HEK293T (cell line): Measurements from ENCODE around the gene TMEM169.

ENCODE experiments used
- CTCF ChIA-PET: fragments of 350-600 bp; formaldehyde crosslinking; extraction: SDS; loops from one replicate; lab custom pipeline; 2021; ENCODE audit warnings: antibody characterized with exemption, inconsistent platforms; lab: Yijun Ruan, JAX
- POLR2A ChIA-PET: fragments of 350-600 bp; formaldehyde crosslinking; extraction: SDS; loops from one replicate; lab custom pipeline; 2020; ENCODE audit warnings: antibody characterized with exemption, inconsistent platforms; lab: Yijun Ruan, JAX
- DNase-seq: peaks from one replicate; pipeline ENCODE4 v3.0.0; 2012; ENCODE audit warnings: mixed read lengths; ENCODE audit errors: extremely low spot score
- ARNT ChIP-seq: fragments of 450-650 bp; IDR thresholded peaks from 2 replicates; pipeline ENCODE4 v1.6.1; 2017; ENCODE audit warnings: mild to moderate bottlenecking
- BHLHE40 ChIP-seq: fragments of 450-650 bp; IDR thresholded peaks from 2 replicates; pipeline ENCODE4 v1.6.1; 2016; ENCODE audit warnings: mild to moderate bottlenecking, moderate library complexity, borderline replicate concordance
- CTBP1 ChIP-seq: fragments of 450-650 bp; IDR thresholded peaks from 2 replicates; pipeline ENCODE4 v1.6.1; 2016; ENCODE audit warnings: borderline replicate concordance
- ELF4 ChIP-seq: fragments of 450-650 bp; IDR thresholded peaks from 2 replicates; pipeline ENCODE4 v1.6.1; 2017; ENCODE audit warnings: antibody characterized with exemption
- FOXA1 ChIP-seq: fragments of 450-650 bp; IDR thresholded peaks from 2 replicates; pipeline ENCODE4 v1.6.1; 2016; ENCODE audit warnings: mild to moderate bottlenecking
- FOXK2 ChIP-seq: fragments of 450-650 bp; IDR thresholded peaks from 2 replicates; pipeline ENCODE4 v1.6.1; 2016; ENCODE audit warnings: mild to moderate bottlenecking
- FOXM1 ChIP-seq: fragments of 450-650 bp; IDR thresholded peaks from 2 replicates; pipeline ENCODE4 v1.6.1; 2017; ENCODE audit warnings: mild to moderate bottlenecking, borderline replicate concordance
- HDGF ChIP-seq: fragments of 450-650 bp; IDR thresholded peaks from 2 replicates; pipeline ENCODE4 v1.6.1; 2017; ENCODE audit warnings: antibody characterized with exemption, borderline replicate concordance
- L3MBTL2 ChIP-seq: fragments of 450-650 bp; conservative IDR thresholded peaks from 2 replicates; pipeline ENCODE4 v1.6.1; 2016; ENCODE audit warnings: mild to moderate bottlenecking
- LEF1 ChIP-seq: fragments of 450-650 bp; IDR thresholded peaks from 2 replicates; pipeline ENCODE4 v1.6.1; 2017; ENCODE audit warnings: mild to moderate bottlenecking, borderline replicate concordance
- NFRKB ChIP-seq: fragments of 450-650 bp; IDR thresholded peaks from 2 replicates; pipeline ENCODE4 v1.6.1; 2016; ENCODE audit warnings: mild to moderate bottlenecking, moderate library complexity
- SP1 ChIP-seq: fragments of 450-650 bp; IDR thresholded peaks from 2 replicates; pipeline ENCODE4 v1.6.1; 2017
- SUZ12 ChIP-seq: fragments of 450-650 bp; IDR thresholded peaks from 2 replicates; pipeline ENCODE4 v1.6.1; 2016; ENCODE audit warnings: mild to moderate bottlenecking
- TARDBP ChIP-seq: fragments of 450-650 bp; IDR thresholded peaks from 2 replicates; pipeline ENCODE4 v1.6.1; 2016
- ZNF384 ChIP-seq: fragments of 450-650 bp; IDR thresholded peaks from 2 replicates; pipeline ENCODE4 v1.6.1; 2016
- TF ChIP-seq, protein P1 (sequence below): fragments of 450-650 bp; IDR thresholded peaks from 2 replicates; pipeline ENCODE4 v1.6.1; 2016

TMEM169 gene

GRCh38 chr2:216055680-216056079 lies 26.0 kb upstream of the TMEM169 start:
- no peak for DNase-seq
- TF ChIP-seq SP1 (no peak), BHLHE40 (no peak), TARDBP (no peak), L3MBTL2 (no peak)
- CTCF ChIA-PET, result no interaction called here
- POLR2A ChIA-PET, result no interaction called here

DNA sequence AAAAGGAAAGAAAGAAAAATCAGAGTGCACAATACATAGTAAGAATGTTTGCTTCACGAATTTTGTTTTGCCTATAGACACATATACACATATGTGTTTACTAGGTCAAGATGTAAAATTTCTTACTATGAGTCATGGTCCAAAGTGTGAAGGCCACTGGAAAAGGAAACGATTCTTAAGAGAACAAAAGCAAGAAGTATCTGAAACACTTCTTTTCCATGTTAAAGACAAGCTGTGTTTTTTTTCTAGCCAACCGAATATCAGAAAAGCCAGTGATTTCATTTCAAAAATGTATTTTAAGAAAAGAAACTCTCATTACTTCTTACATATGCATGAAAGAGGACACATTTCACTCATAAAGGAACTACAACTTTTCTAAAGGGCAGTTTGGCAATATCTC lies 25.0 kb upstream of the TMEM169 start:
- POLR2A ChIA-PET, result no interaction called here
- CTCF ChIA-PET, result no interaction called here
- TF ChIP-seq TARDBP (no peak), FOXK2 (no peak), HDGF (no peak), SP1 (no peak), SUZ12 (no peak), FOXM1 (no peak), FOXA1 (no peak), ELF4 (no peak), ARNT (no peak), BHLHE40 (no peak), ZNF384 (no peak), LEF1 (no peak), L3MBTL2 (no peak), NFRKB (no peak), CTBP1 (no peak)
- TF ChIP-seq, protein P1, sequence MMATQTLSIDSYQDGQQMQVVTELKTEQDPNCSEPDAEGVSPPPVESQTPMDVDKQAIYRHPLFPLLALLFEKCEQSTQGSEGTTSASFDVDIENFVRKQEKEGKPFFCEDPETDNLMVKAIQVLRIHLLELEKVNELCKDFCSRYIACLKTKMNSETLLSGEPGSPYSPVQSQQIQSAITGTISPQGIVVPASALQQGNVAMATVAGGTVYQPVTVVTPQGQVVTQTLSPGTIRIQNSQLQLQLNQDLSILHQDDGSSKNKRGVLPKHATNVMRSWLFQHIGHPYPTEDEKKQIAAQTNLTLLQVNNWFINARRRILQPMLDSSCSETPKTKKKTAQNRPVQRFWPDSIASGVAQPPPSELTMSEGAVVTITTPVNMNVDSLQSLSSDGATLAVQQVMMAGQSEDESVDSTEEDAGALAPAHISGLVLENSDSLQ, result no peak
- no peak for DNase-seq

DNA sequence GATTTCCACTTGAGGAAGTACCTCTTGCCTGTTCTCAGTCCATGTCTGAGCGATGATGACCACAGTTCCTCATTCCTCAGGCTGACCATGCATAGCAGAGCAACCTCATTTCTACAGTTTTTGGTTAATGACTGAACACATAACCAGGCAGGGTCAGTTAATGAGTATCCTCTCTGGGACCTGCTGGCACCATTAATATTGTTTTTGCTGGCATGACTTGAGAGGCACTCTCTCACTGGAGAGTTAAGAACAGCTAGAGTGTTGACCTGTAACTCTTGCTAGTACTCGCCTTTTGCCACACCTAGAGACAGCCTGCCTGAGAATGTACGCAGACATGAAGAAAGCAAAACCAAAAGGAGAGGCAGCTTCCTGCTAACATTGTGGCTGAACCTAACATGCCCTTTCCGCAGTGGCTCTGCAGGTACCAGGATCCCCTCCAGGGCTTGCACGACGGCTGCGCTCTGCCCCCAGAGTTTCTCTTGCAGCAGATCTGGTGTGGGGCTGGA lies 24.0 kb upstream of the TMEM169 start:
- CTCF ChIA-PET, result no interaction called here
- no peak for DNase-seq
- TF ChIP-seq HDGF (no peak), ARNT (no peak), ELF4 (no peak), ZNF384 (no peak), TARDBP (no peak), SP1 (no peak), SUZ12 (no peak), CTBP1 (no peak), L3MBTL2 (no peak), FOXM1 (no peak), LEF1 (no peak)
- TF ChIP-seq, protein P1, result no peak
- POLR2A ChIA-PET, result interaction anchor here (1.2 kb wide), 1 partner anchor 24 kb away, joined by 4 read pairs; the partner anchor contains the start of genes PECR and TMEM169

GRCh38 chr2:216059233-216059834 lies 22.4 kb upstream of the TMEM169 start:
- no peak for DNase-seq
- ChIA-PET POLR2A (interaction anchor here (1.2 kb wide), 1 partner anchor 22 kb away, joined by 4 read pairs; the partner anchor contains the start of genes PECR and TMEM169), CTCF (no interaction called here)
- no peak for TF ChIP-seq BHLHE40
- no peak for TF ChIP-seq ZNF384
- no peak for TF ChIP-seq L3MBTL2
- TF ChIP-seq CTBP1, result no peak
- TF ChIP-seq ELF4, result no peak
- no peak for TF ChIP-seq ARNT
- no peak for TF ChIP-seq FOXM1
- no peak for TF ChIP-seq FOXA1
- TF ChIP-seq SP1, result no peak
- no peak for TF ChIP-seq SUZ12
- TF ChIP-seq, protein P1, result no peak
- TF ChIP-seq LEF1, result no peak
- TF ChIP-seq TARDBP, result no peak
- TF ChIP-seq FOXK2, result no peak
- no peak for TF ChIP-seq NFRKB

GRCh38 chr2:216064014-216064630 lies 17.6 kb upstream of the TMEM169 start:
- POLR2A ChIA-PET, result no interaction called here
- CTCF ChIA-PET, result no interaction called here
- TF ChIP-seq, protein P1, result no peak
- no peak for TF ChIP-seq FOXM1
- TF ChIP-seq SUZ12, result no peak
- DNase-seq, result no peak

DNA sequence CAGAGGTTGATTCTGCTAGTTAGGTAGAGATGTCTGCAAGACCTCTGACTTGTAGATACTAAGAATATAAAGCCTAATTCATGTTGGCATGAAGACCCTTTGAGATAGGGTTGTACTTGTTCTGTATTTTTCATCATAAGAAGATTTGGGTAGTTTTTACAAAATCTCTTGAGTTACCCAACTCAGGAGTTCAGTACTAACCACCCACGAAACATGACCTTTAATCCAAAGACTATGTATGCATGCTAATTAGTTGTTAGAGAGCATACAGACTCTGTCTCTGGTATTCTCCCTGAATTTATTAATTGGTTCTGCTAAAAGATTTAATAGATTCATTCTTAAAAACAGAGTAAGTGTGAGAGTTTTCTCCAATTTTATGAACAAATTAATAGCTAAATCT lies 17.1 kb upstream of the TMEM169 start:
- POLR2A ChIA-PET, result no interaction called here
- no peak for DNase-seq
- CTCF ChIA-PET, result no interaction called here
- TF ChIP-seq BHLHE40 (no peak), HDGF (no peak), TARDBP (no peak), CTBP1 (no peak), SUZ12 (no peak), FOXA1 (no peak), LEF1 (no peak), ARNT (no peak)
